Tibial nerve (tissue), 4 donors: ENCODE results near the gene TOX2. TPM values are rescaled to one million over a fixed set of nuclear protein-coding genes. Genes with fewer than 3 reads are reported as not detected.

ENCODE experiments used
- DNase-seq, 2 donors: peaks; one replicate each; pipeline ENCODE4 v3.0.0-alpha.2; 2019; ENCODE audit warnings: low spot score in 2 of 2
- H3K27ac ChIP-seq, 4 donors: fragments of 200-600 bp; sonication (generic) in 3 of 4; one replicate each; pipeline ENCODE4 v1.5.1; 2017 to 2019; ENCODE audit warnings: mild to moderate bottlenecking in 1 of 4
- H3K27me3 ChIP-seq, 2 donors: fragments of 200-600 bp; sonication (generic) in 1 of 2; one replicate each; pipeline versions ENCODE4 v1.5.1 to v1.6.0; 2017 to 2019
- H3K36me3 ChIP-seq, 3 donors: fragments of 200-600 bp; sonication (generic); one replicate each; pipeline ENCODE4 v1.5.1; 2018 to 2019
- H3K4me1 ChIP-seq, 4 donors: fragments of 200-600 bp; sonication (generic) in 3 of 4; one replicate each; pipeline ENCODE4 v1.5.1; 2017 to 2019
- H3K4me3 ChIP-seq, 4 donors: fragments of 200-600 bp; sonication (generic) in 3 of 4; one replicate each; pipeline ENCODE4 v1.5.1; 2017 to 2019; ENCODE audit warnings: mild to moderate bottlenecking in 1 of 4, moderate library complexity in 1 of 4
- H3K9me3 ChIP-seq, 4 donors: fragments of 200-600 bp; sonication (generic) in 3 of 4; one replicate each; pipeline ENCODE4 v1.5.1; 2017 to 2019
- EP300 ChIP-seq, 2 donors: sonication (generic); formaldehyde crosslinking; IDR thresholded peaks; one replicate each; pipeline ENCODE4 v1.6.1; 2017; ENCODE audit warnings: antibody characterized with exemption in 2 of 2, mild to moderate bottlenecking in 1 of 2
- POLR2A ChIP-seq, 2 donors: fragments of 450-650 bp; IDR thresholded peaks; one replicate each; pipeline ENCODE4 v1.6.1; 2017; ENCODE audit warnings: antibody characterized with exemption in 2 of 2, mild to moderate bottlenecking in 2 of 2, moderate library complexity in 2 of 2
- WGBS, 2 donors: methylation state at CpG; one replicate each; pipeline ENCODE4 v1.1.5; 2018; 5-methylcytosine and 5-hydroxymethylcytosine counted together
- total RNA-seq, 4 donors: library from RNA; depleted of rRNA; stranded (reverse); fragments of >200 nt; gene quantifications; one replicate each; pipeline ENCODE4 v1.1.0, GENCODE V29; 2016
- TF ChIP-seq, protein P1 (sequence below), 5 experiments: fragments of 200-600 bp in 3 of 5; fragments of 450-650 bp in 2 of 5; sonication (generic) in 3 of 5; IDR thresholded peaks; one replicate each; pipeline ENCODE4 v1.5.1; 2016 to 2019; ENCODE audit warnings: antibody characterized with exemption in 5 of 5, mild to moderate bottlenecking in 3 of 5, moderate library complexity in 2 of 5

TOX2 gene
- total RNA-seq, 4 donors from 2014 or later, result 1.3 to 3.3 (median 1.9) TPM

DNA sequence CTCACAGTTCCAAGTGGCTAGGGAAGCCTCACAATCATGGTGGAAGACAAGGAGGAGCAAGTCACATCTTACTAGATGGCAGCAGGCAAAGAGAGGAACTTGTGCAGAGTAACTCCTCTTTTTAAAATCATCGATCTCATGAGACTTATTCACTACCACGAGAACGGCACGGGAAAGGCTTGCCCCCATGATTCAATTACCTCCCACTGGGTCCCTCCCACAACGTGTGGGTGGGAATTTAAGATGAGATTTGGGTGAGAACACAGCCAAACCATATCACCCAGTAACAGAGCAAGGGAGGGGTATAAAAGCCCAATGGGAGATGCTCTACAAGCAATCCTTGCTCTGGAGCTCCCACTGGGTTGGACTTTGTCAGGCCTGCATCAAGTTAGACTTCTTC, 192.0 kb downstream of the TOX2 start:
- H3K9me3 ChIP-seq, result peaks cover 0 to 33% (median 0%) of the 10 kb centered on the region in 4 donors
- H3K27me3 ChIP-seq, result no peaks in the 10 kb centered on the region
- H3K36me3 ChIP-seq, result no peaks in the 10 kb centered on the region
- no peak overlapping the region for H3K27ac ChIP-seq
- no peaks in the 10 kb centered on the region for H3K4me1 ChIP-seq
- DNase-seq, result no peak
- WGBS, 2 donors, result 57 to 67% methylated on average over 5 of the region's 5 CpGs
- no peak for TF ChIP-seq EP300 (IDR thresholded peaks at IDR 0.05)
- TF ChIP-seq, protein P1, sequence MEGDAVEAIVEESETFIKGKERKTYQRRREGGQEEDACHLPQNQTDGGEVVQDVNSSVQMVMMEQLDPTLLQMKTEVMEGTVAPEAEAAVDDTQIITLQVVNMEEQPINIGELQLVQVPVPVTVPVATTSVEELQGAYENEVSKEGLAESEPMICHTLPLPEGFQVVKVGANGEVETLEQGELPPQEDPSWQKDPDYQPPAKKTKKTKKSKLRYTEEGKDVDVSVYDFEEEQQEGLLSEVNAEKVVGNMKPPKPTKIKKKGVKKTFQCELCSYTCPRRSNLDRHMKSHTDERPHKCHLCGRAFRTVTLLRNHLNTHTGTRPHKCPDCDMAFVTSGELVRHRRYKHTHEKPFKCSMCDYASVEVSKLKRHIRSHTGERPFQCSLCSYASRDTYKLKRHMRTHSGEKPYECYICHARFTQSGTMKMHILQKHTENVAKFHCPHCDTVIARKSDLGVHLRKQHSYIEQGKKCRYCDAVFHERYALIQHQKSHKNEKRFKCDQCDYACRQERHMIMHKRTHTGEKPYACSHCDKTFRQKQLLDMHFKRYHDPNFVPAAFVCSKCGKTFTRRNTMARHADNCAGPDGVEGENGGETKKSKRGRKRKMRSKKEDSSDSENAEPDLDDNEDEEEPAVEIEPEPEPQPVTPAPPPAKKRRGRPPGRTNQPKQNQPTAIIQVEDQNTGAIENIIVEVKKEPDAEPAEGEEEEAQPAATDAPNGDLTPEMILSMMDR (IDR thresholded peaks at IDR 0.05), result no peak
- no peak for TF ChIP-seq POLR2A (IDR thresholded peaks at IDR 0.05)
- no peak overlapping the region for H3K4me3 ChIP-seq

DNA sequence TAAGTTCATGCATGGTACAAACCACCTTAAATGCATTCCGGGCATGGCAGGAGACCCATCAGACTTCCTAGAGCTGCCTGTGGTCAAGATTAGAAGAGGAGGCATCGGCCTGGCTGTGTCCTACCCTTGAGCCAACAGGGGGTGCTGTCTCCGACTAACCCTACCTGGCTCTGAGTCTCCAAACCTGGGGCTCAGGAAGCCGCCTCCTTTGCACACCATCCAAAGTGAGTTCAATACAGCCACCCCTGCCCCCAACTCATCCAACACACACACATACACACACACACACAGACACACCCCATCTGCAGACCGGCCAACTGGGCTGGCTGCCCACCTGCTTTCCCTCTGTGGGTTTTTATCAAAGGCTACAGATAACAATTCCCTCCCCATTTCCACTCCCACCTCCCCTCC, 195.3 kb downstream of the TOX2 start:
- Histone ChIP-seq H3K4me1 (no peaks in the 10 kb centered on the region), H3K27me3 (peaks cover 0 to 6% of the 10 kb centered on the region in 2 donors), H3K4me3 (no peak overlapping the region), H3K27ac (no peak overlapping the region), H3K36me3 (no peaks in the 10 kb centered on the region), H3K9me3 (peaks cover 0 to 8% (median 0%) of the 10 kb centered on the region in 4 donors)
- DNase-seq, result no peak
- 43 to 53% methylated on average over 5 of the region's 5 CpGs for WGBS, 2 donors
- TF ChIP-seq EP300 (IDR thresholded peaks at IDR 0.05) (no peak), POLR2A (IDR thresholded peaks at IDR 0.05) (no peak)
- TF ChIP-seq, protein P1 (IDR thresholded peaks at IDR 0.05), result no peak

DNA sequence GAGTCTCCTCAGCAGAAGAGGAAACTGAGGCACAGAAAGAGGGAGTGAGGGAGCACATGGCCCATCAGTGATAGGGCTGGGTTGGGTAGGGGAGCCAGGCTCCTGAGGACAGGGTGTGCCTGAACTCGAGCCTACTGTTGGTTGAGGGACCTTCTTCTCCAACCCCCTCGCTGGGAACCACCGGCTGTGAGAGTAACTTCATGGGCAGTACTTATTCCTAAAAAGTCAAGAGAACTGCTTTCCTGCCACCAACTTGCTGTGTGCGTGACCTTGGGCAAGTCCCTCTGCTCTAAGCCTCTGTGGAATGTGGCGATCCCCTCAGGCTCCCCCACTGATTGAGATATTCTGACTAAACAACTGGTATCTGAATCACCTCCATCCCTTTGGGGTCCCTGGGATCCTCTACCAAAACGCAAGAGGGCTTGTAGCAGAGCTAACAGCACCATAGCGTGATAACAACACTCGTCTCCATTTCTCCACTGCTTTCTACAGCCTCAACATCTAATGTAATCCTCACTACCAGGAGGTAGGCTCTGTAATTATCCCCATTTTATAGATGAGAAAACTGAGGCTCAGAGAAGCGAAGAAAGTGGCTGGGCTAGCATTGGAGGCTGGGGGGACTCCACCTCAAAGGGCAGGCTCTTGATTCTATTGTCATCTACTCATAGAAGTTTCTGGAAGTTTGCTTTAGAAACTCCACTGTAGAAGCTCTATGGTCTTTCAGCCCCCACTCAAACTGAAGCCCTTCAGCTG, 196.3 kb downstream of the TOX2 start:
- Histone ChIP-seq H3K4me1 (no peaks in the 10 kb centered on the region), H3K9me3 (peaks cover 0 to 8% (median 0%) of the 10 kb centered on the region in 4 donors), H3K36me3 (no peaks in the 10 kb centered on the region), H3K27ac (no peak overlapping the region), H3K4me3 (no peak overlapping the region), H3K27me3 (peaks cover 0 to 16% of the 10 kb centered on the region in 2 donors)
- no peak for DNase-seq
- 84 to 85% methylated on average over 9 of the region's 9 CpGs for WGBS, 2 donors
- TF ChIP-seq EP300 (IDR thresholded peaks at IDR 0.05) (no peak), POLR2A (IDR thresholded peaks at IDR 0.05) (no peak)
- TF ChIP-seq, protein P1 (IDR thresholded peaks at IDR 0.05), result no peak

DNA sequence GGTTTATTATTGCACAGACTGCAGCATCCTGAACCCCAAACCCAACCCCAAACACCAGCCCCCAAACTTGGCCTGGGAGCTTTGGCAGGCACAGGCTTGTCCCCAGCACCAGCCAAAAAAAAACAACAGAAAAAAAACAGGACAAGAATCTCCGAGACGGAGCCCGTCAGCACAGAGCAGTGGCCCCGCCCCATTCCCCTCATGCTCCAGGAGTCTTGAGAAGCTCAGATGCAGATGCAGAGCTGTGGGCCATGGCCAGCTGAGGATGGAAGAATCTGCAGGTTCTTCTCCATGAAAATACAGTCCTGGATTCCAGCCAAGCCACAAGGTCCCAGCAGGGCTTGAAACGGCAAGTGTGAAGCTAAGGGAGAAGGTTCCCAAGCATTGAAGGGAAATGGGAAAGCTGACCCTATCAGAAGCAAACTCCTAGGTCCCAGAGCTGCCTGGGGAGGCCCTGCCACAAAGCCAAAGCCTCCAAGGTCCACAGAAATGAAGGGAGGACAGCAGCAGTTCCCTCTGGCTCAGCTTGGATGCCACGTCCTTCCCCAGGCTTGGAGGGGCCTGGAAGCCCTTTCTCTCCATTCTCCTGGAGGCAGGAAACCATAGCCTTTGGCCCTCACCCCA, 197.2 kb downstream of the TOX2 start:
- H3K27me3 ChIP-seq, result peaks cover 0 to 24% of the 10 kb centered on the region in 2 donors
- peaks cover 0 to 8% (median 0%) of the 10 kb centered on the region in 4 donors for H3K9me3 ChIP-seq
- TF ChIP-seq, protein P1 (IDR thresholded peaks at IDR 0.05), result no peak
- TF ChIP-seq POLR2A (IDR thresholded peaks at IDR 0.05) (no peak), EP300 (IDR thresholded peaks at IDR 0.05) (no peak)
- no peaks in the 10 kb centered on the region for H3K36me3 ChIP-seq
- no peak for DNase-seq
- H3K4me1 ChIP-seq, result no peaks in the 10 kb centered on the region
- H3K27ac ChIP-seq, result no peak overlapping the region
- WGBS, 2 donors, result 26 to 31% methylated on average over 6 of the region's 6 CpGs
- no peak overlapping the region for H3K4me3 ChIP-seq

DNA sequence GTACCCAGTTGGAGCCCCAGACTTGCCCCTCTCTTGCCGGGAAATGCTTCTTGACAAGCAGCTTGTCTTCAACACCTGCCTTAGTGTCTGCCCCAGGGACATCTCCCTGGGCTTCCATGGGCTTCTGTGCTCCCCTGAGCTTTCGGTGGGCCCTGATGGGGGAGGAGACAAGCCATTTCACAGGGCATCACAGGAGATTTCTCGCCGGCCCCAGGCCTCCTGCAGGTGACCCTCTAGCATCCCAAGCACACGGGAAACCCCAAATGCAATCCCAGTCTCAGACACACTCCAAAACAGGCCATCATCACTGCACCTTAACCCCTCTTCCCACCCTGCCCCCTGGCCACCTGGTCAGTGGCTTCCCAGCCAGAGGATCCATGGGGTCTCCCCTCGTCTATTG, 197.8 kb downstream of the TOX2 start:
- Histone ChIP-seq H3K4me1 (no peaks in the 10 kb centered on the region), H3K36me3 (no peaks in the 10 kb centered on the region), H3K27ac (no peak overlapping the region), H3K9me3 (peaks cover 0 to 7% (median 0%) of the 10 kb centered on the region in 4 donors), H3K4me3 (no peak overlapping the region), H3K27me3 (peaks cover 0 to 24% of the 10 kb centered on the region in 2 donors)
- no peak for DNase-seq
- no peak for TF ChIP-seq EP300 (IDR thresholded peaks at IDR 0.05)
- TF ChIP-seq, protein P1 (IDR thresholded peaks at IDR 0.05), result no peak
- no peak for TF ChIP-seq POLR2A (IDR thresholded peaks at IDR 0.05)
- WGBS, 2 donors, result 63 to 68% methylated on average over 3 to 6 of the region's 6 CpGs
